Sigmoid colon (tissue), 7 donors: Measurements from ENCODE around the gene ZNF503. TPM values are rescaled to one million over a fixed set of nuclear protein-coding genes. Genes with fewer than 3 reads are reported as not detected.

Source experiments
- DNase-seq: peaks from one replicate; pipeline ENCODE4 v3.0.0-alpha.2; 2019
- H3K27ac ChIP-seq, 4 donors: fragments of 200-600 bp; sonication (generic); one replicate each; pipeline ENCODE4 v1.5.1; 2016 to 2019; ENCODE audit warnings: mild to moderate bottlenecking in 1 of 4
- H3K27me3 ChIP-seq, 3 donors: fragments of 200-600 bp; sonication (generic); one replicate each; pipeline ENCODE4 v1.5.1; 2019; ENCODE audit warnings: mild to moderate bottlenecking in 1 of 3
- H3K36me3 ChIP-seq, 4 donors: fragments of 200-600 bp; sonication (generic); one replicate each; pipeline ENCODE4 v1.5.1; 2016 to 2019
- H3K4me1 ChIP-seq, 4 donors: fragments of 200-600 bp; sonication (generic); one replicate each; pipeline ENCODE4 v1.5.1; 2017 to 2019
- H3K4me3 ChIP-seq, 4 donors: fragments of 200-600 bp; sonication (generic); one replicate each; pipeline ENCODE4 v1.5.1; 2017 to 2019; ENCODE audit warnings: mild to moderate bottlenecking in 2 of 4, moderate library complexity in 1 of 4
- H3K9me3 ChIP-seq, 4 donors: fragments of 200-600 bp in 3 of 4; sonication (generic) in 3 of 4; one replicate each; pipeline versions ENCODE4 v1.5.1 to v1.6.1; 2013 to 2019
- CTCF ChIP-seq, 4 experiments: fragments of 450-650 bp in 3 of 4; fragments of 200-600 bp in 1 of 4; IDR thresholded peaks; one replicate each; pipeline ENCODE4 v1.5.1; 2016 to 2019; ENCODE audit warnings: antibody characterized with exemption in 4 of 4, mild to moderate bottlenecking in 3 of 4, moderate library complexity in 2 of 4
- EP300 ChIP-seq, 4 donors: sonication (generic); formaldehyde crosslinking; IDR thresholded peaks; one replicate each; pipeline ENCODE4 v1.6.1; 2017; ENCODE audit warnings: antibody characterized with exemption in 4 of 4
- POLR2A ChIP-seq, 2 donors: fragments of 450-650 bp; IDR thresholded peaks; one replicate each; pipeline ENCODE4 v1.6.1; 2016; ENCODE audit warnings: antibody characterized with exemption in 2 of 2, mild to moderate bottlenecking in 2 of 2, moderate library complexity in 2 of 2
- POLR2AphosphoS5 ChIP-seq, 4 donors: sonication (generic); formaldehyde crosslinking; IDR thresholded peaks; one replicate each; pipeline ENCODE4 v1.6.1; 2017; ENCODE audit warnings: antibody characterized with exemption in 4 of 4
- WGBS, 2 donors: extraction: QIAGEN DNeasy Blood & Tissue Kit; methylation state at CpG; one replicate each; pipeline ENCODE4 v1.1.7; 2013; 5-methylcytosine and 5-hydroxymethylcytosine counted together
- intact Hi-C: fragments of 100-400 bp; cut with DNase I; formaldehyde crosslinking; loops from one replicate; pipeline ENCODE4 v1.15.1; 2023
- polyA plus RNA-seq, 3 donors: library from polyadenylated mRNA; stranded (reverse); fragments of 200-250 nt; gene quantifications; one replicate each; pipeline ENCODE4 v1.2.3, GENCODE V29; 2013
- total RNA-seq, 4 donors: library from RNA; depleted of rRNA; stranded (reverse); fragments of >200 nt; gene quantifications; one replicate each; pipeline ENCODE4 v1.1.0, GENCODE V29; 2016
- donor health status: healthy with polysubstance abuse.
- donor health status: Bipolar disorder and iron deficiency.
- donor health status: healthy.

ZNF503 gene
- total and polyA plus RNA-seq, 7 donors, result 2.3 to 20.3 (median 10.0) TPM

GRCh38 chr10:75407713-75408508 lies 6.3 kb upstream of the ZNF503 start:
- TF ChIP-seq EP300 (IDR thresholded peaks at IDR 0.05), result no peak
- TF ChIP-seq POLR2AphosphoS5 (IDR thresholded peaks at IDR 0.05), result peak in 2 of 4 donors; percentile 59
- Histone ChIP-seq H3K27me3 (no peaks in the 10 kb centered on the region), H3K4me3 (peak overlapping the region; percentile 82 to 92 (median 87)), H3K4me1 (peaks cover 0 to 43% (median 27%) of the 10 kb centered on the region in 4 donors), H3K36me3 (no peaks in the 10 kb centered on the region), H3K27ac (peak overlapping the region; percentile 85 to 98 (median 88)), H3K9me3 (no peaks in the 10 kb centered on the region)
- DNase-seq, result no peak
- intact Hi-C loops, result loop anchor here (2.0 to 10.0 kb wide), 2 partner anchors 101 to 1577 kb away; no protein-coding TSS in a partner anchor
- 4 to 17% methylated on average over 68 of the region's 68 CpGs for WGBS, 2 donors

- no peaks in the 10 kb centered on the region for H3K27me3 ChIP-seq
- H3K27ac ChIP-seq, result peak overlapping the region; percentile 85 to 98 (median 88)
- DNase-seq, result no peak
- H3K4me3 ChIP-seq, result peak overlapping the region in 2 of 4 donors; percentile 82
- H3K9me3 ChIP-seq, result no peaks in the 10 kb centered on the region
- no peaks in the 10 kb centered on the region for H3K36me3 ChIP-seq
- peaks cover 0 to 44% (median 27%) of the 10 kb centered on the region in 4 donors for H3K4me1 ChIP-seq
- 28 to 78% methylated on average over 37 of the region's 37 CpGs for WGBS, 2 donors
- intact Hi-C loops, result loop anchor here (10.0 kb wide), 1 partner anchor 1578 kb away; no protein-coding TSS in a partner anchor
- TF ChIP-seq POLR2AphosphoS5 (IDR thresholded peaks at IDR 0.05) (no peak), POLR2A (IDR thresholded peaks at IDR 0.05) (no peak), CTCF (IDR thresholded peaks at IDR 0.05) (no peak), EP300 (IDR thresholded peaks at IDR 0.05) (no peak)
Measured at GRCh38 chr10:75407224-75407712, 5.7 kb upstream of the ZNF503 start.

- 83 to 94% methylated on average over 29 of the region's 29 CpGs for WGBS, 2 donors
- Histone ChIP-seq H3K4me3 (no peak overlapping the region), H3K27ac (peak overlapping the region in 2 of 4 donors; percentile 86 to 98), H3K36me3 (no peaks in the 10 kb centered on the region), H3K4me1 (peaks cover 0 to 44% (median 27%) of the 10 kb centered on the region in 4 donors), H3K27me3 (no peaks in the 10 kb centered on the region), H3K9me3 (no peaks in the 10 kb centered on the region)
- no peak for DNase-seq
- intact Hi-C loops, result loop anchor here (10.0 kb wide), 1 partner anchor 1578 kb away; no protein-coding TSS in a partner anchor
- TF ChIP-seq CTCF (IDR thresholded peaks at IDR 0.05), result no peak
- no peak for TF ChIP-seq POLR2A (IDR thresholded peaks at IDR 0.05)
Measured at GRCh38 chr10:75406462-75407223, 5.1 kb upstream of the ZNF503 start.

- Histone ChIP-seq H3K4me1 (peaks cover 0 to 44% (median 27%) of the 10 kb centered on the region in 4 donors), H3K27me3 (no peaks in the 10 kb centered on the region), H3K36me3 (no peaks in the 10 kb centered on the region), H3K4me3 (no peak overlapping the region), H3K27ac (peak overlapping the region in 1 of 4 donors; percentile 98), H3K9me3 (no peaks in the 10 kb centered on the region)
- no peak for TF ChIP-seq POLR2A (IDR thresholded peaks at IDR 0.05)
- 68 to 79% methylated on average over 39 of the region's 39 CpGs for WGBS, 2 donors
- no peak for DNase-seq
- intact Hi-C loops, result loop anchor here (10.0 kb wide), 1 partner anchor 1579 kb away; no protein-coding TSS in a partner anchor
Measured at GRCh38 chr10:75405598-75406461, 4.3 kb upstream of the ZNF503 start.
